GM18520 (cell line): ENCODE results near the gene RAD9B.

Experiments
- ATAC-seq: cut with Tn5 transposase; IDR thresholded peaks from one replicate; pipeline ENCODE4 v1.9.1; 2021; ENCODE audit not compliant: unreplicated experiment

Gene RAD9B

GRCh38 chr12:110550981-110551380 is 48.9 kb downstream of the RAD9B start:
- no peak for ATAC-seq
